Peyer's patch (tissue), 4 donors: ENCODE measurements around the gene MESP2.

ENCODE experiments used
- CTCF ChIP-seq, 6 experiments: fragments of 450-650 bp in 4 of 6; fragments of 200-600 bp in 2 of 6; sonication (generic) in 1 of 6; IDR thresholded peaks; one replicate each; pipeline ENCODE4 v1.5.1; 2017 to 2019; ENCODE audit warnings: antibody characterized with exemption in 6 of 6, mild to moderate bottlenecking in 3 of 6, moderate library complexity in 1 of 6
- POLR2A ChIP-seq, 2 donors: fragments of 450-650 bp; IDR thresholded peaks; one replicate each; pipeline ENCODE4 v1.5.1; 2017; ENCODE audit warnings: antibody characterized with exemption in 2 of 2, mild to moderate bottlenecking in 2 of 2, moderate library complexity in 2 of 2

- TF ChIP-seq POLR2A (IDR thresholded peaks at IDR 0.05) (no peak), CTCF (IDR thresholded peaks at IDR 0.05) (no peak)
Observed at GRCh38 chr15:89743594-89743993, 32.5 kb upstream of the MESP2 start.
